PFSK-1 (cell line): ENCODE data around the gene NET1.

Experiments used
- FOXP2 ChIP-seq: optimal IDR thresholded peaks from 2 replicates; pipeline ENCODE3; 2011; ENCODE audit warnings: borderline replicate concordance, control low read depth, inconsistent platforms; ENCODE audit not compliant: insufficient read depth; ENCODE audit errors: extremely low read length, extremely low read depth
- POLR2AphosphoS5 ChIP-seq: IDR thresholded peaks from 2 replicates; pipeline ENCODE4 v1.6.1; 2012; ENCODE audit warnings: low read depth, mild to moderate bottlenecking, control low read depth, low read length, moderate library complexity
- SIN3A ChIP-seq: IDR thresholded peaks from 2 replicates; pipeline ENCODE4 v1.6.1; 2012; ENCODE audit warnings: mild to moderate bottlenecking, low read length, moderate library complexity, borderline replicate concordance; ENCODE audit not compliant: insufficient read depth
- TAF1 ChIP-seq: IDR thresholded peaks from 2 replicates; pipeline ENCODE4 v1.6.1; 2012; ENCODE audit warnings: low read length, control low read depth, borderline replicate concordance; ENCODE audit not compliant: insufficient read depth
- TF ChIP-seq, protein P1 (sequence below), 2 experiments: IDR thresholded peaks; 2 replicates each; pipeline versions ENCODE4 v1.6.1 to v1.8.0; 2011 to 2012; ENCODE audit warnings: low read depth in 2 of 2, low read length in 2 of 2, control low read depth in 1 of 2, inconsistent platforms in 1 of 2, mild to moderate bottlenecking in 1 of 2, moderate library complexity in 1 of 2; ENCODE audit not compliant: insufficient read depth in 1 of 2

DNA sequence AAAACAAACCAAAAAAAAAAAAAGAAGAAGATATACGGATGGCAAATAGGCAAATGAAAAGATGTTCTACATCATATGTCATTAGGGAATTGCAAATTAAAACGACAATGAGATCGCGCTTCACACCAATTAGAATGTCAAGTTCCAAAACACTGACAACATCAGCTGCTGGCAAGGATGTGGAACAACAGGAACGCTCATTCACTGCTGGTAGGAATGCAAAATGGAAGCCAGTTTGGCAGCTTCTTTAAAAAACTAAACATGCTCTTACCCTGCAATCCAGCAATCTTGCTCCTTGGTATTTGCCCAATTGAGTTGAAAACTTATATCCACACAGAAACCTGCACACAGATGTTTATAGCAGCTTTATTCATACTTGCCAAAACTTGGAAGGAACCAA, 52.2 kb downstream of the NET1 start:
- TF ChIP-seq POLR2AphosphoS5 (no peak), TAF1 (no peak), SIN3A (no peak), FOXP2 (no peak)
- TF ChIP-seq, protein P1, sequence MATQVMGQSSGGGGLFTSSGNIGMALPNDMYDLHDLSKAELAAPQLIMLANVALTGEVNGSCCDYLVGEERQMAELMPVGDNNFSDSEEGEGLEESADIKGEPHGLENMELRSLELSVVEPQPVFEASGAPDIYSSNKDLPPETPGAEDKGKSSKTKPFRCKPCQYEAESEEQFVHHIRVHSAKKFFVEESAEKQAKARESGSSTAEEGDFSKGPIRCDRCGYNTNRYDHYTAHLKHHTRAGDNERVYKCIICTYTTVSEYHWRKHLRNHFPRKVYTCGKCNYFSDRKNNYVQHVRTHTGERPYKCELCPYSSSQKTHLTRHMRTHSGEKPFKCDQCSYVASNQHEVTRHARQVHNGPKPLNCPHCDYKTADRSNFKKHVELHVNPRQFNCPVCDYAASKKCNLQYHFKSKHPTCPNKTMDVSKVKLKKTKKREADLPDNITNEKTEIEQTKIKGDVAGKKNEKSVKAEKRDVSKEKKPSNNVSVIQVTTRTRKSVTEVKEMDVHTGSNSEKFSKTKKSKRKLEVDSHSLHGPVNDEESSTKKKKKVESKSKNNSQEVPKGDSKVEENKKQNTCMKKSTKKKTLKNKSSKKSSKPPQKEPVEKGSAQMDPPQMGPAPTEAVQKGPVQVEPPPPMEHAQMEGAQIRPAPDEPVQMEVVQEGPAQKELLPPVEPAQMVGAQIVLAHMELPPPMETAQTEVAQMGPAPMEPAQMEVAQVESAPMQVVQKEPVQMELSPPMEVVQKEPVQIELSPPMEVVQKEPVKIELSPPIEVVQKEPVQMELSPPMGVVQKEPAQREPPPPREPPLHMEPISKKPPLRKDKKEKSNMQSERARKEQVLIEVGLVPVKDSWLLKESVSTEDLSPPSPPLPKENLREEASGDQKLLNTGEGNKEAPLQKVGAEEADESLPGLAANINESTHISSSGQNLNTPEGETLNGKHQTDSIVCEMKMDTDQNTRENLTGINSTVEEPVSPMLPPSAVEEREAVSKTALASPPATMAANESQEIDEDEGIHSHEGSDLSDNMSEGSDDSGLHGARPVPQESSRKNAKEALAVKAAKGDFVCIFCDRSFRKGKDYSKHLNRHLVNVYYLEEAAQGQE (IDR thresholded peaks at IDR 0.05; ENCODE audit: insufficient read depth in 1 of 2, low read depth in 2 of 2, low read length in 2 of 2): no peak
